K562 (cell line): ENCODE measurements around the gene ATP8B2. TPM values are rescaled to one million over a fixed set of nuclear protein-coding genes. Genes with fewer than 3 reads are reported as not detected.

Source experiments
- RNF2 ChIP-seq: sonication (generic); IDR thresholded peaks from 2 replicates; pipeline ENCODE4 v1.6.1; 2016
- THRAP3 ChIP-seq: fragments of 450-650 bp; IDR thresholded peaks from 2 replicates; pipeline ENCODE4 v1.6.1; 2016; ENCODE audit warnings: mild to moderate bottlenecking, inconsistent platforms, borderline replicate concordance
- polyA plus RNA-seq, 8 experiments: library from polyadenylated mRNA; depleted of rRNA in 4 of 8; stranded (reverse) in 5 of 8; unstranded in 3 of 8; fragments of >200 nt; fragmentation: Nextera tagmentation in 2 of 8; fragmentation: Illumina TruSeq in 1 of 8; extraction: Ambion mirVana in 2 of 8; extraction: Trizol in 1 of 8; gene quantifications; 2 replicates each; pipeline versions ENCODE4 v1.2.1 to v1.2.3, GENCODE V29; 2011 to 2014; ENCODE audit warnings: inconsistent platforms in 1 of 8, missing spikeins in 1 of 8
- small RNA-seq: library from RNA; depleted of rRNA; stranded (forward); fragments of <200 nt; gene quantifications from one replicate; pipeline ENCODE3, GENCODE V24; 2014
- total RNA-seq, 7 experiments: library from RNA; depleted of rRNA in 6 of 7; stranded (reverse); fragments of >200 nt in 6 of 7; fragmentation: Illumina TruSeq in 2 of 7; extraction: Trizol in 2 of 7; gene quantifications; 2 replicates each; pipeline versions ENCODE4 v1.2.1 to v1.2.3, GENCODE V29; 2011 to 2021; ENCODE audit warnings: low replicate concordance in 1 of 7
- TF ChIP-seq, protein P1 (sequence below): conservative IDR thresholded peaks from 2 replicates; pipeline ENCODE4 v1.6.1; 2011; ENCODE audit warnings: low read depth, mild to moderate bottlenecking, low read length; ENCODE audit not compliant: control insufficient read depth

The ATP8B2 gene
- total and polyA plus RNA-seq, 9 of the 15 experiments (the other 6 are each of a cell fraction or from before 2014, with no cell fraction given) = 0.27 to 33.2 (median 18.4) TPM

DNA sequence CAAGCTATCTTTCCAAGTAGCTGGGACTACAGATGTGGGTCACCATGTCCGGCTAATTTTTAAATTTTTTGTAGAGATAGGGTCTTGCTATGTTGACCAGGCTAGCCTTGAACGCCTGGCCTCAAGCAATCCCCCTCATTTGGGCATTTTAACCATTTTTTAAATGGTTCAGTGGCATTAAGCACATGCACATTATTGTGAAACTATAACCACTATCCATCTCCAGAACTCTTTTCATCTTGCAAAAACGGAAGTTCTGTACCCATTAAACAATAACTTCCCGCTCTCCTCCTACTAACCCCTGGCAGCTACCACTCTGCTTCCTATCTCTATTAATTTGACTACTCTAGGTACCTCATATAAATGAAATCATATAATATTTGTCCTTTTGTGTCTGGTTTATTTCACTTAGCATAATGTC lies 75.1 kb downstream of the ATP8B2 start (continued):
- TF ChIP-seq, protein P1, sequence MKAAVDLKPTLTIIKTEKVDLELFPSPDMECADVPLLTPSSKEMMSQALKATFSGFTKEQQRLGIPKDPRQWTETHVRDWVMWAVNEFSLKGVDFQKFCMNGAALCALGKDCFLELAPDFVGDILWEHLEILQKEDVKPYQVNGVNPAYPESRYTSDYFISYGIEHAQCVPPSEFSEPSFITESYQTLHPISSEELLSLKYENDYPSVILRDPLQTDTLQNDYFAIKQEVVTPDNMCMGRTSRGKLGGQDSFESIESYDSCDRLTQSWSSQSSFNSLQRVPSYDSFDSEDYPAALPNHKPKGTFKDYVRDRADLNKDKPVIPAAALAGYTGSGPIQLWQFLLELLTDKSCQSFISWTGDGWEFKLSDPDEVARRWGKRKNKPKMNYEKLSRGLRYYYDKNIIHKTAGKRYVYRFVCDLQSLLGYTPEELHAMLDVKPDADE = no peak
- TF ChIP-seq RNF2 (no peak), THRAP3 (no peak)
- TF ChIP-seq, all 486 proteins: peak for 0

Small RNA genes lying within 50 kb of the gene (small RNA-seq; reads per million reads assigned to genes)
- gene RF00273 (not detected), gene RNU6-121P (not detected), gene RNU6-239P (not detected), gene RNU7-57P (not detected)

Other genes starting within 250 kb of the ATP8B2 start
Only the 7 nearest of the 11 such genes appear.
- not detected in 2 replicates for gene NUP210L, start 170.5 kb upstream of the ATP8B2 start, total RNA-seq (2014; rRNA removed)
- gene NUP210L, start 170.5 kb upstream of the ATP8B2 start, total RNA-seq (2014; rRNA removed; fragmentation: Illumina TruSeq; extraction: Trizol) = 0.04 TPM in 1 of 2 replicates, not detected in the other
- gene NUP210L, start 170.5 kb upstream of the ATP8B2 start, total RNA-seq (2015; rRNA removed; fragmentation: Illumina TruSeq; extraction: Trizol) = 0.04 TPM in 1 of 2 replicates, not detected in the other
- gene NUP210L, start 170.5 kb upstream of the ATP8B2 start, total RNA-seq (2021) = not detected in 2 replicates
- gene NUP210L, start 170.5 kb upstream of the ATP8B2 start, polyA plus RNA-seq (2011; rRNA removed) = 0.01 TPM in 1 of 2 replicates, not detected in the other
- gene NUP210L, start 170.5 kb upstream of the ATP8B2 start, polyA plus RNA-seq (2014; fragmentation: Illumina TruSeq; extraction: Trizol) = not detected in 2 replicates
- gene NUP210L, start 170.5 kb upstream of the ATP8B2 start, polyA plus RNA-seq (2014; fragmentation: Nextera tagmentation; extraction: Ambion mirVana) = not detected
- 0.01 TPM in 1 of 2 replicates, not detected in the other for gene NUP210L, start 170.5 kb upstream of the ATP8B2 start, polyA plus RNA-seq (2014; rRNA removed)
- 344 and 399 TPM in 2 replicates for gene TPM3, start 133.4 kb upstream of the ATP8B2 start, total RNA-seq (2014; rRNA removed)
- gene TPM3, start 133.4 kb upstream of the ATP8B2 start, total RNA-seq (2014; rRNA removed; fragmentation: Illumina TruSeq; extraction: Trizol) = 350 and 402 TPM in 2 replicates
- 400 and 421 TPM in 2 replicates for gene TPM3, start 133.4 kb upstream of the ATP8B2 start, total RNA-seq (2015; rRNA removed; fragmentation: Illumina TruSeq; extraction: Trizol)
- gene TPM3, start 133.4 kb upstream of the ATP8B2 start, total RNA-seq (2021) = 500 and 507 TPM in 2 replicates
- gene TPM3, start 133.4 kb upstream of the ATP8B2 start, polyA plus RNA-seq (2011; rRNA removed) = 423 and 536 TPM in 2 replicates
- gene TPM3, start 133.4 kb upstream of the ATP8B2 start, polyA plus RNA-seq (2014; fragmentation: Illumina TruSeq; extraction: Trizol) = 488 and 545 TPM in 2 replicates
- gene TPM3, start 133.4 kb upstream of the ATP8B2 start, polyA plus RNA-seq (2014; fragmentation: Nextera tagmentation; extraction: Ambion mirVana) = 100 to 1,000 TPM; 202 to 241 TPM
- gene TPM3, start 133.4 kb upstream of the ATP8B2 start, polyA plus RNA-seq (2014; rRNA removed) = 496 and 604 TPM in 2 replicates
- not detected in 2 replicates for gene CFAP141, start 119.2 kb upstream of the ATP8B2 start, total RNA-seq (2014; rRNA removed)
- gene CFAP141, start 119.2 kb upstream of the ATP8B2 start, total RNA-seq (2014; rRNA removed; fragmentation: Illumina TruSeq; extraction: Trizol) = not detected in 2 replicates
- not detected in 2 replicates for gene CFAP141, start 119.2 kb upstream of the ATP8B2 start, total RNA-seq (2015; rRNA removed; fragmentation: Illumina TruSeq; extraction: Trizol)
- not detected in 2 replicates for gene CFAP141, start 119.2 kb upstream of the ATP8B2 start, total RNA-seq (2021)
- not detected in 2 replicates for gene CFAP141, start 119.2 kb upstream of the ATP8B2 start, polyA plus RNA-seq (2011; rRNA removed)
- not detected in 2 replicates for gene CFAP141, start 119.2 kb upstream of the ATP8B2 start, polyA plus RNA-seq (2014; fragmentation: Illumina TruSeq; extraction: Trizol)
- not detected for gene CFAP141, start 119.2 kb upstream of the ATP8B2 start, polyA plus RNA-seq (2014; fragmentation: Nextera tagmentation; extraction: Ambion mirVana)
- not detected in 2 replicates for gene CFAP141, start 119.2 kb upstream of the ATP8B2 start, polyA plus RNA-seq (2014; rRNA removed)
- 83.6 and 98.6 TPM in 2 replicates for gene UBAP2L, start 104.6 kb upstream of the ATP8B2 start, total RNA-seq (2014; rRNA removed)
- gene UBAP2L, start 104.6 kb upstream of the ATP8B2 start, total RNA-seq (2014; rRNA removed; fragmentation: Illumina TruSeq; extraction: Trizol) = 112 and 113 TPM in 2 replicates
- gene UBAP2L, start 104.6 kb upstream of the ATP8B2 start, total RNA-seq (2015; rRNA removed; fragmentation: Illumina TruSeq; extraction: Trizol) = 119 and 121 TPM in 2 replicates
- 175 and 181 TPM in 2 replicates for gene UBAP2L, start 104.6 kb upstream of the ATP8B2 start, total RNA-seq (2021)
- 136 and 245 TPM in 2 replicates for gene UBAP2L, start 104.6 kb upstream of the ATP8B2 start, polyA plus RNA-seq (2011; rRNA removed)
- gene UBAP2L, start 104.6 kb upstream of the ATP8B2 start, polyA plus RNA-seq (2014; fragmentation: Illumina TruSeq; extraction: Trizol) = 193 and 245 TPM in 2 replicates
- 10 to 100 TPM; 75.0 to 92.3 TPM for gene UBAP2L, start 104.6 kb upstream of the ATP8B2 start, polyA plus RNA-seq (2014; fragmentation: Nextera tagmentation; extraction: Ambion mirVana)
- 141 and 180 TPM in 2 replicates for gene UBAP2L, start 104.6 kb upstream of the ATP8B2 start, polyA plus RNA-seq (2014; rRNA removed)
- 182 and 218 TPM in 2 replicates for gene HAX1, start 52.9 kb upstream of the ATP8B2 start, total RNA-seq (2014; rRNA removed)
- gene HAX1, start 52.9 kb upstream of the ATP8B2 start, total RNA-seq (2014; rRNA removed; fragmentation: Illumina TruSeq; extraction: Trizol) = 194 and 200 TPM in 2 replicates
- 167 and 172 TPM in 2 replicates for gene HAX1, start 52.9 kb upstream of the ATP8B2 start, total RNA-seq (2015; rRNA removed; fragmentation: Illumina TruSeq; extraction: Trizol)
- gene HAX1, start 52.9 kb upstream of the ATP8B2 start, total RNA-seq (2021) = 140 and 143 TPM in 2 replicates
- 239 and 276 TPM in 2 replicates for gene HAX1, start 52.9 kb upstream of the ATP8B2 start, polyA plus RNA-seq (2011; rRNA removed)
- gene HAX1, start 52.9 kb upstream of the ATP8B2 start, polyA plus RNA-seq (2014; fragmentation: Illumina TruSeq; extraction: Trizol) = 200 and 240 TPM in 2 replicates
- 100 to 1,000 TPM; 447 to 492 TPM for gene HAX1, start 52.9 kb upstream of the ATP8B2 start, polyA plus RNA-seq (2014; fragmentation: Nextera tagmentation; extraction: Ambion mirVana)
- 234 and 245 TPM in 2 replicates for gene HAX1, start 52.9 kb upstream of the ATP8B2 start, polyA plus RNA-seq (2014; rRNA removed)
- gene AQP10, start 4.4 kb upstream of the ATP8B2 start, total RNA-seq (2014; rRNA removed) = 1.9 and 2.1 TPM in 2 replicates
- gene AQP10, start 4.4 kb upstream of the ATP8B2 start, total RNA-seq (2014; rRNA removed; fragmentation: Illumina TruSeq; extraction: Trizol) = 1.7 and 1.9 TPM in 2 replicates
- 1.3 and 1.5 TPM in 2 replicates for gene AQP10, start 4.4 kb upstream of the ATP8B2 start, total RNA-seq (2015; rRNA removed; fragmentation: Illumina TruSeq; extraction: Trizol)
- 3.7 and 4.9 TPM in 2 replicates for gene AQP10, start 4.4 kb upstream of the ATP8B2 start, total RNA-seq (2021)
- gene AQP10, start 4.4 kb upstream of the ATP8B2 start, polyA plus RNA-seq (2011; rRNA removed) = 9.7 and 20.6 TPM in 2 replicates
- 5.6 and 7.4 TPM in 2 replicates for gene AQP10, start 4.4 kb upstream of the ATP8B2 start, polyA plus RNA-seq (2014; fragmentation: Illumina TruSeq; extraction: Trizol)
- gene AQP10, start 4.4 kb upstream of the ATP8B2 start, polyA plus RNA-seq (2014; fragmentation: Nextera tagmentation; extraction: Ambion mirVana) = under 1 TPM; 0.37 to 0.56 TPM
- 4.5 and 5.0 TPM in 2 replicates for gene AQP10, start 4.4 kb upstream of the ATP8B2 start, polyA plus RNA-seq (2014; rRNA removed)
- gene IL6R, start 79.8 kb downstream of the ATP8B2 start, total RNA-seq (2014; rRNA removed) = 0.05 and 0.37 TPM in 2 replicates
- 0.03 and 0.11 TPM in 2 replicates for gene IL6R, start 79.8 kb downstream of the ATP8B2 start, total RNA-seq (2014; rRNA removed; fragmentation: Illumina TruSeq; extraction: Trizol)
- 0.07 and 0.19 TPM in 2 replicates for gene IL6R, start 79.8 kb downstream of the ATP8B2 start, total RNA-seq (2015; rRNA removed; fragmentation: Illumina TruSeq; extraction: Trizol)
- gene IL6R, start 79.8 kb downstream of the ATP8B2 start, total RNA-seq (2021) = 0.24 and 0.47 TPM in 2 replicates
- gene IL6R, start 79.8 kb downstream of the ATP8B2 start, polyA plus RNA-seq (2011; rRNA removed) = 0.25 and 0.83 TPM in 2 replicates
- 0.09 and 0.40 TPM in 2 replicates for gene IL6R, start 79.8 kb downstream of the ATP8B2 start, polyA plus RNA-seq (2014; fragmentation: Illumina TruSeq; extraction: Trizol)
- not detected for gene IL6R, start 79.8 kb downstream of the ATP8B2 start, polyA plus RNA-seq (2014; fragmentation: Nextera tagmentation; extraction: Ambion mirVana)
- 0.03 and 1.1 TPM in 2 replicates for gene IL6R, start 79.8 kb downstream of the ATP8B2 start, polyA plus RNA-seq (2014; rRNA removed)